Measurements from ENCODE around the gene C10orf143. TPM values are rescaled to one million over a fixed set of nuclear protein-coding genes. Genes with fewer than 3 reads are reported as not detected.
A peak's percentile ranks its signal among the peaks of the same experiment; 100 is the strongest.

The C10orf143 gene
- total RNA-seq, 6 experiments from 2014 or later, result 0.68 to 2.9 (median 1.6) TPM

DNA sequence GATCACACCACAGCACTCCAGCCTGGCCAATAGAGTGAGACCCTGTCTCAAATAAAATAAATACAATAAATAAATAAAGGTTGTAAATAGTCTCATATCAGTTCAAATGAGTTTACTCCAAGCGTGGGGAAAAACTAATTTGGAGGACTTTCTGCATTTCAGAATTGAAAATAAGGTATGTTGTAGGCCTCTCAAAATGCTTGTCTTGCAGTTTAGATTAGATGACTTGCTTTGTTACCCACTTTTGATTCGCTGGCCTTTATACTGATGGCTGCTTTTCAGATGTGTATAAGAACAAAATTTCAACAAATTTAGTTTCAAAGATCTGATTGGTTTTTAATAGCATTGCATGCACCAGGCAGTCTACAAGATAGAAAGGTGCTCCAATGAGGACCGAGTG is 2.2 kb upstream of the C10orf143 start:
- no peaks in the 10 kb centered on the region for H3K9me3 ChIP-seq
- 93% methylated on average over 3 of the region's 3 CpGs for WGBS (ENCODE audit: insufficient coverage, low coverage, low lambda C conversion rate, missing lambda C conversion rate)

DNA sequence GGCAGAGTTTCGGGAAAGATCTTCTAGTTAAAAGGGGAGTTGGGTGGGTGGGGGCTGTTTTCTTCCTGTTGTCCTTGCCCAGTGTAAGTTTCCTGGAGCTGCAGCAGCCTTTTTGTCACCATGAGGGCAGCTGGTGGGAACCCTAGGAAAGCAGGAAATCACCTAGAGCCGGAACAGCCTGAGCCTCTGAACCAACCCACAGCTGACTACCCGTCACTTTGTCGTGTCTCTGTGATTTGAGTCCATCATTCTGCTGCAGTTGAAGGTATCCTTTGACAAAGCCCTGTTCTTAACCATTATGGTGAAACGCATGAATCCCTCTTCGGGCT is 1.2 kb upstream of the C10orf143 start:
- Histone ChIP-seq H3K9me3 (no peaks in the 10 kb centered on the region), H3K27me3 (no peaks in the 10 kb centered on the region), H3K36me3 (no peaks in the 10 kb centered on the region), H3K4me1 (peaks cover 0 to 9% (median 3%) of the 10 kb centered on the region in 4 donors), H3K27ac (peak overlapping the region in 2 of 3 donors; percentile 54 to 74), H3K4me3 (peak overlapping the region; percentile 71 to 92 (median 86))
- intact Hi-C loops (cut with DNase I), result no loop called here
- WGBS (ENCODE audit: insufficient coverage, low coverage, low lambda C conversion rate, missing lambda C conversion rate), result 79% methylated on average over 5 of the region's 6 CpGs
- TF ChIP-seq CTCF (IDR thresholded peaks at IDR 0.05) (no peak), POLR2A (IDR thresholded peaks at IDR 0.05) (no peak)
- DNase-seq, result no peak
- ATAC-seq, result no peak

More for the DNA sequence above, 2.2 kb upstream of the C10orf143 start:
- H3K36me3 ChIP-seq, result no peaks in the 10 kb centered on the region
- H3K27ac ChIP-seq, result no peak overlapping the region
- no peaks in the 10 kb centered on the region for H3K27me3 ChIP-seq
- ATAC-seq (no peak), DNase-seq (no peak)
- no peak for TF ChIP-seq CTCF (IDR thresholded peaks at IDR 0.05)
- no peak for TF ChIP-seq POLR2A (IDR thresholded peaks at IDR 0.05)
- H3K4me3 ChIP-seq, result no peak overlapping the region
- intact Hi-C loops (cut with DNase I), result no loop called here
- H3K4me1 ChIP-seq, result peaks cover 0 to 9% (median 3%) of the 10 kb centered on the region in 4 donors

GRCh38 chr10:130111113-130111851 is 652 bp upstream of the C10orf143 start:
- Histone ChIP-seq H3K4me1 (peaks cover 0 to 9% (median 3%) of the 10 kb centered on the region in 4 donors), H3K27me3 (no peaks in the 10 kb centered on the region), H3K4me3 (peak overlapping the region; percentile 71 to 92 (median 86)), H3K9me3 (no peaks in the 10 kb centered on the region), H3K27ac (peak overlapping the region; percentile 68 to 89 (median 75)), H3K36me3 (no peaks in the 10 kb centered on the region)
- peak; percentile 35 for TF ChIP-seq POLR2A (IDR thresholded peaks at IDR 0.05)
- TF ChIP-seq CTCF (IDR thresholded peaks at IDR 0.05), result no peak
- peak; percentile 86 to 91 (median 88) for ATAC-seq
- WGBS (ENCODE audit: insufficient coverage, low coverage, low lambda C conversion rate, missing lambda C conversion rate), result 0% methylated on average over 13 of the region's 49 CpGs
- intact Hi-C loops (cut with DNase I), result no loop called here
- peak; percentile 95 to 98 (median 97) for DNase-seq

GRCh38 chr10:130109796-130110245 is 809 bp downstream of the C10orf143 start:
- H3K27me3 ChIP-seq, result no peaks in the 10 kb centered on the region
- intact Hi-C loops (cut with DNase I), result no loop called here
- DNase-seq (peak in 1 of 3 donors; percentile 71), ATAC-seq (peak; percentile 21 to 40 (median 36))
- no peaks in the 10 kb centered on the region for H3K9me3 ChIP-seq
- TF ChIP-seq POLR2A (IDR thresholded peaks at IDR 0.05) (no peak), CTCF (IDR thresholded peaks at IDR 0.05) (peak; percentile 70 to 84 (median 81))
- H3K27ac ChIP-seq, result peak overlapping the region; percentile 68 to 89 (median 75)
- H3K36me3 ChIP-seq, result no peaks in the 10 kb centered on the region
- WGBS (ENCODE audit: insufficient coverage, low coverage, low lambda C conversion rate, missing lambda C conversion rate), result under 1% methylated on average over 9 of the region's 9 CpGs
- peak overlapping the region; percentile 71 to 92 (median 86) for H3K4me3 ChIP-seq
- H3K4me1 ChIP-seq, result peaks cover 0 to 9% (median 3%) of the 10 kb centered on the region in 4 donors
